Measurements from ENCODE around the gene HNMT. TPM values are rescaled to one million over a fixed set of nuclear protein-coding genes. Genes with fewer than 3 reads are reported as not detected.

The HNMT gene
- total and polyA plus RNA-seq, 2 of the 13 experiments (the other 11 are each of a cell fraction or from before 2014, with no cell fraction given), result 279 to 309 TPM

- TF ChIP-seq MAZ (IDR thresholded peaks at IDR 0.05; ENCODE audit: borderline replicate concordance, low read depth, low read length) (0 out of 2 replicates have a peak, but pooled peaks have one; percentile 36), MAZ (CRISPR knock-in tag; IDR thresholded peaks at IDR 0.05; ENCODE audit: low read depth) (peak; percentile 42; the same call in 1 of the 2 replicates), RERE (CRISPR knock-in tag; IDR thresholded peaks at IDR 0.05; ENCODE audit: low read depth) (peak; percentile 86), ZHX2 (IDR thresholded peaks at IDR 0.05; ENCODE audit: low read depth) (no peak; the same call in 1 of the 2 replicates), ZHX2 (CRISPR knock-in tag; IDR thresholded peaks at IDR 0.05; ENCODE audit: borderline replicate concordance) (peak; percentile 70; the same call in 1 of the 2 replicates), ZNF724P (CRISPR knock-in tag; IDR thresholded peaks at IDR 0.05; ENCODE audit: borderline replicate concordance) (no peak; the same call in 1 of the 2 replicates), ZFY (CRISPR knock-in tag; IDR thresholded peaks at IDR 0.05) (peak; percentile 27; the same call in 1 of the 2 replicates), GFI1 (CRISPR knock-in tag; IDR thresholded peaks at IDR 0.05; ENCODE audit: borderline replicate concordance) (peak; percentile 91), ARID3A (IDR thresholded peaks at IDR 0.05; ENCODE audit: low read depth, low read length) (peak; percentile 96), ZNF577 (CRISPR knock-in tag; IDR thresholded peaks at IDR 0.05; ENCODE audit: borderline replicate concordance, low read depth) (no peak), HES4 (CRISPR knock-in tag; IDR thresholded peaks at IDR 0.05; ENCODE audit: borderline replicate concordance) (no peak), MTF2 (CRISPR knock-in tag; IDR thresholded peaks at IDR 0.05; ENCODE audit: borderline replicate concordance) (no peak), ZNF788 (CRISPR knock-in tag; IDR thresholded peaks at IDR 0.05; ENCODE audit: borderline replicate concordance) (peak; percentile 90; the same call in 1 of the 2 replicates), IKZF4 (CRISPR knock-in tag; IDR thresholded peaks at IDR 0.05; ENCODE audit: borderline replicate concordance, low read depth, not compliant biosample characterization) (no peak), SNRNP70 (IDR thresholded peaks at IDR 0.05; ENCODE audit: low read depth, low read length) (no peak)
These were observed at the start of gene HNMT (continued) for GRCh38 chr2:137964066-137964858.

Data from HepG2 (cell line).